SJSA1 (cell line): ENCODE measurements around the gene HNRNPA3. TPM values are rescaled to one million over a fixed set of nuclear protein-coding genes. Genes with fewer than 3 reads are reported as not detected.

Experiments
- DNase-seq, 2 experiments: peaks; one replicate each; pipeline ENCODE4 v3.0.0-alpha.2; 2015 to 2020; ENCODE audit warnings: low spot score in 2 of 2, low read depth in 1 of 2
- H3K27ac ChIP-seq: fragments of 250-450 bp; sonication (Bioruptor Pico); 2 replicates; pipeline ENCODE4 v1.5.1; 2020; ENCODE audit warnings: mild to moderate bottlenecking, moderate library complexity
- H3K27me3 ChIP-seq: fragments of 250-450 bp; sonication (Bioruptor Pico); replicated peaks from 2 replicates; pipeline ENCODE4 v1.5.1; 2020; ENCODE audit warnings: mild to moderate bottlenecking, moderate library complexity
- H3K36me3 ChIP-seq: fragments of 250-450 bp; sonication (Bioruptor Pico); 2 replicates; pipeline ENCODE4 v1.5.1; 2020; ENCODE audit warnings: mild to moderate bottlenecking
- H3K4me1 ChIP-seq: fragments of 250-450 bp; sonication (Bioruptor Pico); replicated peaks from 2 replicates; pipeline ENCODE4 v1.6.1; 2021; ENCODE audit warnings: mild to moderate bottlenecking
- H3K4me3 ChIP-seq: fragments of 250-450 bp; sonication (Bioruptor Pico); 2 replicates; pipeline ENCODE4 v1.5.1; 2020; ENCODE audit warnings: mild to moderate bottlenecking
- H3K9me3 ChIP-seq: fragments of 250-450 bp; sonication (Bioruptor Pico); replicated peaks from 2 replicates; pipeline ENCODE4 v1.5.1; 2020; ENCODE audit warnings: mild to moderate bottlenecking
- total RNA-seq: library from RNA; depleted of rRNA; stranded (reverse); fragments of >200 nt; shearing (Covaris generic); gene quantifications from 2 replicates; pipeline ENCODE4 v1.2.3, GENCODE V29; 2014

Gene HNRNPA3
- total RNA-seq, 1 experiment from 2014 or later: 73.1 TPM

- no peaks in the 10 kb centered on the region for H3K27me3 ChIP-seq
- no peak overlapping the region for H3K27ac ChIP-seq
- H3K4me1 ChIP-seq: 0 out of 2 replicates have a peak, but pooled peaks cover 3% of the 10 kb centered on the region
- H3K4me3 ChIP-seq: no peak overlapping the region
- no peak for DNase-seq
- no peaks in the 10 kb centered on the region for H3K9me3 ChIP-seq
- peaks cover 95% of the 10 kb centered on the region for H3K36me3 ChIP-seq
These were observed 19.6 kb downstream of the HNRNPA3 start for GRCh38 chr2:177232098-177232704.

DNA sequence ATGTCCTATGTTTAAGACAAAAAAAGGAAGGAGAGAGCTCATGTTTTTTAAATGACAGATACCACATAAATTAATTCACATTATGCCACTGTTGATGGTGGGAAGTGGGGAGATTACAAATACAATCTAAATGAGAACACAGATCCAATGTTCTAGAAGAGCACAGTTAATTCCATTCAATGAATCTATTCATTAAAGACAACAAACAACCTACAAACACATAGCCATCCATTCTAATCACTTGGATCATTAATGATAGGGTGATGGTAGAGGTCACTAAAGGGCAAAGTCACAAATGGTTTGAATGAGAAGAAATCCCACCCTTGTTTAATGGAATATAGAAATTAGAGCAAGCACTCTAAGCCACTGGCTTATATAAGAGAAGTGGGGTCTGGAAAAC, 21.7 kb downstream of the HNRNPA3 start:
- Histone ChIP-seq H3K36me3 (peaks cover 91% of the 10 kb centered on the region), H3K27ac (no peak overlapping the region), H3K9me3 (no peaks in the 10 kb centered on the region), H3K4me1 (peaks cover 20% of the 10 kb centered on the region), H3K27me3 (no peaks in the 10 kb centered on the region), H3K4me3 (no peak overlapping the region)
- no peak for DNase-seq

GRCh38 chr2:177235855-177236437, 23.4 kb downstream of the HNRNPA3 start:
- H3K27me3 ChIP-seq: no peaks in the 10 kb centered on the region
- peaks cover 37% of the 10 kb centered on the region for H3K4me1 ChIP-seq
- DNase-seq: no peak
- no peak overlapping the region for H3K4me3 ChIP-seq
- H3K27ac ChIP-seq: no peak overlapping the region
- no peaks in the 10 kb centered on the region for H3K9me3 ChIP-seq
- H3K36me3 ChIP-seq: peaks cover 81% of the 10 kb centered on the region

GRCh38 chr2:177237932-177238331, 25.3 kb downstream of the HNRNPA3 start:
- Histone ChIP-seq H3K36me3 (peaks cover 65% of the 10 kb centered on the region), H3K9me3 (no peaks in the 10 kb centered on the region), H3K27ac (no peak overlapping the region), H3K4me1 (peaks cover 57% of the 10 kb centered on the region), H3K27me3 (no peaks in the 10 kb centered on the region), H3K4me3 (no peak overlapping the region)
- no peak for DNase-seq

DNA sequence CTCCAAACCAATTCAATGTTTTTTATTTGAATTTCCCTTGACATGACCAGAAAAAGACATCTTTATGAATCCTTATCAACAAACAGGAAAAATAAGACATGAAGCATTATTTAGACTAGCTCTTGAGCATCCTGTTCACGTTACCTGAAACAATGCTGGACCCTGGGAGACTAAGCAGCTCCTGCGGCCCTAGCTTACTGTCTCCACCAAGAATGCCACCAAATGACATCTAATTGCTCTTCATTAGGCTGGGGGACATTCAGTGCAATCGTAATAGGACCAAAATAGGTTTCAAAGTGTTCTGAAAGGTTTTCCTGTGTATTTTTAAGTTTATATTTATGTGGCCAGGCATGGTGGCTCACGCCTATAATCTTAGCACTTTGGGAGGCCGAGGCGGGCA, 26.5 kb downstream of the HNRNPA3 start:
- Histone ChIP-seq H3K36me3 (peaks cover 62% of the 10 kb centered on the region), H3K4me1 (peaks cover 68% of the 10 kb centered on the region), H3K4me3 (no peak overlapping the region), H3K9me3 (no peaks in the 10 kb centered on the region), H3K27ac (no peak overlapping the region), H3K27me3 (no peaks in the 10 kb centered on the region)
- DNase-seq: no peak

- H3K4me1 ChIP-seq: peaks cover 78% of the 10 kb centered on the region
- H3K27ac ChIP-seq: peak overlapping the region; percentile 94
- H3K36me3 ChIP-seq: peaks cover 52% of the 10 kb centered on the region
- H3K4me3 ChIP-seq: no peak overlapping the region
- DNase-seq: peak in 1 of 2 experiments; percentile 52
- no peaks in the 10 kb centered on the region for H3K9me3 ChIP-seq
- no peaks in the 10 kb centered on the region for H3K27me3 ChIP-seq
These were observed 27.5 kb downstream of the HNRNPA3 start for GRCh38 chr2:177239932-177240630.

DNA sequence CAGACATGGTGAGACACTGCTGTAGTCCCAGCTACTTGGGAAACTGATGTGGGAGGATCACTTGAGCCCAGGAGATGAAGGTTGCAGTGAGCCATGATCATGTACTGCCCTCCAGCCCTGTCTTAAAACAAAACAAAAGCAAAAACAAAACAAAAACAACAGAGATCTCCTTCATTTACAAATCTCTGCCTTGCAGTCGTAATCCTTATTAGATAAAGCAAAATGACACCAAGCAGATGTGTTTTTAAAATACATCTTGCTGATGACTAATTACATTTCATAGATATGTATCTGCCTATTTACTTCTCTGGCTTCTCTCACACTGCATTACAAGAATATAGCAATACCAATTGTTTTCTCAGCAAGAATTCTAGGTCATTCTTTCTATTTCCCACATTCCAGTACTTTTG, 29.1 kb downstream of the HNRNPA3 start:
- no peaks in the 10 kb centered on the region for H3K27me3 ChIP-seq
- H3K4me1 ChIP-seq: peaks cover 90% of the 10 kb centered on the region

GRCh38 chr2:177242121-177242987, 29.8 kb downstream of the HNRNPA3 start:
- peak; percentile 53 to 93 for DNase-seq
- Histone ChIP-seq H3K4me3 (no peak overlapping the region), H3K36me3 (peaks cover 41% of the 10 kb centered on the region), H3K4me1 (peaks cover 96% of the 10 kb centered on the region), H3K9me3 (no peaks in the 10 kb centered on the region), H3K27me3 (no peaks in the 10 kb centered on the region), H3K27ac (peak overlapping the region; percentile 94)

More for the DNA sequence above, 29.1 kb downstream of the HNRNPA3 start:
- no peak for DNase-seq
- Histone ChIP-seq H3K4me3 (no peak overlapping the region), H3K36me3 (peaks cover 46% of the 10 kb centered on the region), H3K27ac (peak overlapping the region; percentile 94), H3K9me3 (no peaks in the 10 kb centered on the region)

DNA sequence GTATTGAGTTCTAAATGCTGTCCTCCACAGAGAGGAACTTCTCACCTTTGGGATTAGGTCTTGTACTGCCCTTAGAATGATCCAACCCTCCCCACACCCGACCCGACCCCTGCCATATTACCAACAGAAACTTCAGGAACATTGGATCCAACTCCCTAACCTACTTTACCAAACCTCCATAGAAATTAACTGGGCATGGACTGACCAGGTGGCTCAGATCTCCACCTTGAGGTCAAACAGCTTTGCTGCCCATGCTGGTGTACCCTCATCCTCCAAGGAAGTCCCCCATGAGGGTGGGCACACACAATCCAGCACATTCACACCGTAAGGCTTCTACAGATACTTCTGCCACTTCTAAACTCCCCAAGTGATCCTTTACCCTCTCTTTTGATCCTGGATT, 30.5 kb downstream of the HNRNPA3 start:
- no peak for DNase-seq
- H3K4me1 ChIP-seq: peaks cover 97% of the 10 kb centered on the region
- no peaks in the 10 kb centered on the region for H3K27me3 ChIP-seq
- peak overlapping the region; percentile 94 for H3K27ac ChIP-seq
- H3K36me3 ChIP-seq: peaks cover 39% of the 10 kb centered on the region
- H3K9me3 ChIP-seq: no peaks in the 10 kb centered on the region
- no peak overlapping the region for H3K4me3 ChIP-seq

GRCh38 chr2:177243476-177243875, 30.9 kb downstream of the HNRNPA3 start:
- Histone ChIP-seq H3K4me3 (no peak overlapping the region), H3K27me3 (no peaks in the 10 kb centered on the region), H3K9me3 (no peaks in the 10 kb centered on the region), H3K4me1 (peaks cover 97% of the 10 kb centered on the region), H3K36me3 (peaks cover 37% of the 10 kb centered on the region), H3K27ac (peak overlapping the region; percentile 94)
- DNase-seq: no peak

GRCh38 chr2:177244244-177244771, 31.7 kb downstream of the HNRNPA3 start:
- Histone ChIP-seq H3K4me1 (peaks cover 96% of the 10 kb centered on the region), H3K27me3 (no peaks in the 10 kb centered on the region), H3K36me3 (peaks cover 39% of the 10 kb centered on the region), H3K27ac (peak overlapping the region; percentile 94), H3K9me3 (no peaks in the 10 kb centered on the region), H3K4me3 (no peak overlapping the region)
- peak in 1 of 2 experiments; percentile 86 for DNase-seq

DNA sequence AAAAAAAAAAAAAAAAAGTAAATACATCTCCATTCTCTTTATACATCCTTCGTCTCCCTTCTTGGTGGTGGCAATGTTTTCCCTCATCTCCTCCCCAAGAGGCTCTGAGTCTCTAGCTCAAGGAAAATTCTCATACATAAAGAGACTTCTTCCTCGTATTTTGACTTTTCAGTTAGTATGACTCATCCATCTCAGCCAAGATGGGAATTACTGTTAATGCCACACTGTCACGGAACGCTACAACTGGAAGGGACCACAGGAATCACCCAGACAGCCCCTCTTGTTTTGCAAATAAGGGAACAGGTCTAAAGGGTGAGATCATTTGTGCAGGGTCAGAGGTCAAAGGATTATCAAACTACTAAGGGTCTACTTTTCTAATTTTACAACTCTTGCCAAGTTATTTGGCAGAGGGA, 32.4 kb downstream of the HNRNPA3 start:
- Histone ChIP-seq H3K27ac (peak overlapping the region; percentile 94), H3K4me1 (peaks cover 96% of the 10 kb centered on the region), H3K36me3 (peaks cover 43% of the 10 kb centered on the region), H3K9me3 (no peaks in the 10 kb centered on the region), H3K4me3 (no peak overlapping the region), H3K27me3 (no peaks in the 10 kb centered on the region)
- DNase-seq: peak; percentile 86 to 97

GRCh38 chr2:177246000-177246399, 33.4 kb downstream of the HNRNPA3 start:
- DNase-seq: no peak
- H3K36me3 ChIP-seq: peaks cover 44% of the 10 kb centered on the region
- H3K4me1 ChIP-seq: peaks cover 96% of the 10 kb centered on the region
- H3K9me3 ChIP-seq: no peaks in the 10 kb centered on the region
- H3K27ac ChIP-seq: peak overlapping the region; percentile 94
- H3K27me3 ChIP-seq: no peaks in the 10 kb centered on the region
- H3K4me3 ChIP-seq: no peak overlapping the region
